GM19328 (cell line): Measurements from ENCODE around the gene ZKSCAN7.
"Not testable (repeated sequence)": the region's sequence is repeated elsewhere in the genome, so short reads cannot be mapped to it uniquely, and the experiment has no call there.

ENCODE experiments used
- ATAC-seq: cut with Tn5 transposase; IDR thresholded peaks from one replicate; pipeline ENCODE4 v1.9.1; 2021; ENCODE audit warnings: mild to moderate bottlenecking, moderate library complexity; ENCODE audit not compliant: unreplicated experiment

ZKSCAN7 gene

DNA sequence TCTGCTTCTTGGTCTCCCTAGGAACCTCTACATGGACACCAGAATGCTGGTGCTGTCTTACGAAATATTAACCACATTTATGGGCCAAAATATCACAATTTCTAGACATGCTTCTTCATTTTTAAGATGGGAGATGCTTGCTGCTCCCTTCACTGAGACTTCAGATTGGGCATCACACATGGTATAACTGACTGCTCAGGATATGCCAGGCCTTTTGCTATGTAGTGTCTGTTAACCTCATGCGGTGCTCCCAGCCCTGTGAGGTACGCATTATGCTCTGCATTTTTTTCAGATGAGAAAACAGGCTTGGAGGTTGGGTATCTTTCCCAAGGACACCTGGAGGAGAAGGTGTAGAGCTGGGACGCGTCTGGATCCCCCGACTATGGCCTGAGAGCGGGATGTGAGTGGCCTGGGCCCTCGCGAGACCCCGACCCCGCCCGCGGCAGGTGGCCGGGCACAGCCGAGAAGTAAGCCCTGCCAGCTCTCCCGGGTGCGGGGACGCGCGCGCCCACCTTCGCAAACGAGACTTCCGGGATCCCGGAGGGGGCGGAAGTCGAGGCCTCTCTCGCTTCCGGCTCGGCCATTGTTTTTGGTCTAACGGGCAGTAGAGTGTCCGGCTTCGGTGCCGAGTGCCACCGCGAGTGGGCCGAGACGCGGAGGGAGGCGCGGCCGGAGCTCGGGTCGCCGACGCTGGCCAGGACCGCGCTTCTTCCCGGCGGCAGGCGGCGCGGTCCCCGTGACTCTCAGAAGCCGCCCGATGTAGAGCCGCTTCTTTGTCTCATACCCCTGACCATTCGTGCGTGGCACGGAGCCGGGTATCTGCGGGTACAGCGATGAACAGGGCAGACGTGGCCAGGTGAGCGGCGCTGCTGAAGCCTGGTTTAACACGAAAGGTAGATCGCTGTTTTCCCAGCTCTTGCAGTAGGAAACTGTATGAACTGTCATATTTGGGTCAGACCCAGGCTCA, at the start of gene ZKSCAN7:
ZKSCAN7 (plus strand) TSS at position 568 of the 967 bp plus-strand sequence. CDS start 1,855 bp downstream, outside the sequence.
- ATAC-seq: peak; percentile 72

DNA sequence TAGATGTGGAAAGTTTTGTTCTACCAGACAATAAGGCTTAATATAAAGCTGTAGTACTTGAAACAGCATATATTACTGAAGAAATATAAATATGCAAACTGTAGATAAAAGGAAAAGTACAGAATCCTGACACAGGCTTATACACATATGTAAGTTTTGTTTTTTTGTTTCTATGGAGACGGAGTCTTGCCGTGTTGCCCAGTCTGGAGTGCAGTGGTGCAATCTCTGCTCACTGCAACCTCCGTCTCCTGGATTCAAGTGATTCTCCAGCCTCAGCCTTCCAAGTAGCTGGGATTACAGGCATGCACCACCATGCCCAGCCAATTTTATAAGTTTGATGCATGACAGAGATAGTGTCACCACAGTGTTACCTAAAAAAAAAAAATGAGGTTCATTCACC, 48.4 kb upstream of the ZKSCAN7 start:
- no peak for ATAC-seq

- ATAC-seq: no peak
These were observed 48.0 kb upstream of the ZKSCAN7 start for GRCh38 chr3:44506961-44507360.

- ATAC-seq: no peak
These were observed 45.5 kb upstream of the ZKSCAN7 start for GRCh38 chr3:44509393-44509921.

DNA sequence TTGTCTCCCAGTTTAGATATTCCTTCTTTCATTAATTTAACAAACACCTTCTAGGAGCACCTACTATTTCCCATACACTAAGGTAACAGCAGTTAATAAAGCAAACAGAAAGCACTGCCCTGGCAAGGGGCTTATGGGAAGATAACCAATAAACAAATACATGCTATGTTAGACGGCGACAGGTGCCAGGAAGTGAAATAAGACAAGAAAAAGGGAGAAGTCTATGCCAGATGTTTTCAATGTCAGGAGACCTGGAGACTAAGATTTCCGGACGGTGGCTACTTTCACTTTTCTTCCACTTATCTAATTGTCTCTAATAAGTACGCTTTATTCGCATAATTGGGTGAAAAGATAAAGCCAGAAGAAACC, 45.0 kb upstream of the ZKSCAN7 start:
- ATAC-seq: peak; percentile 54

GRCh38 chr3:44511238-44511566, 43.8 kb upstream of the ZKSCAN7 start:
- ATAC-seq: no peak

GRCh38 chr3:44513513-44513912, 41.5 kb upstream of the ZKSCAN7 start:
- no peak for ATAC-seq

- no peak for ATAC-seq
These were observed 38.8 kb upstream of the ZKSCAN7 start for GRCh38 chr3:44516230-44516629.

DNA sequence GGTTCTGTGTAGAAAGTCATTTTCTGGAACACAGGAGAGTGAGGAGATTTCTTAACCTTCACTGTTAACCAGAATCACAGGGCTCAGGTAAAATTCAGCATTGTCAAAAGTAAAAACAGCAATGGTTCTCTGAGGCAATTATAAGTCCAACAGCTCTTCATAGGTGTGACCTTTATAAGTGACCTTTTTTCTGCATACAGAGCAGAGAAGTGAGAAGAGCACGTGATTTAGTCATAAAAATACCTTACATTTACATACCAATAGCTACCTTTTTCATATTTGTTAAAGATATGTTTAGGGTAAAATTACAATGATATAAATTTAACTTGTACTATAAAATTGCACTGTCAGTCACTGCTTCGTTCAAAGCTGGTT, 36.2 kb upstream of the ZKSCAN7 start:
- ATAC-seq: no peak

- ATAC-seq: no peak
These were observed 33.3 kb upstream of the ZKSCAN7 start for GRCh38 chr3:44521721-44522120.

DNA sequence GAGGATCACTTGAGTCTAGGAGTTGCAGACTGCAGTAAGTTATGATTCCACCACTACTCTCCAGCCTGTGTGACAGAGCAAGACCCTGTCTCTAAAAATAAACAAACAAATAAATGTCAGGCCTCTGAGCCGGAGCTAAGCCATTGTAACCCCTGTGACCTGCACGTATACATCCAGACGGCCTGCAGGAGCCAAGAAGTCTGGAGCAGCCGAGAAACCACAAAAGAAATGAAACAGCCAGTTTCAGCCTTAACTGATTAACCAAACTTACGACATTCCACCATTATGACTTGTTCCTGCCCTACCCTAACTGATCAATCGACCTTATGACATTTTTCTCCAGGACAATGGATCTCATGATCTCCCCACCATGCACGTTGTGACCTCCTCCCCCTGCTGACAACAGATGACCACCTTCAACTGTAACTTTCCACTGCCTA, 32.5 kb upstream of the ZKSCAN7 start:
- no peak for ATAC-seq

DNA sequence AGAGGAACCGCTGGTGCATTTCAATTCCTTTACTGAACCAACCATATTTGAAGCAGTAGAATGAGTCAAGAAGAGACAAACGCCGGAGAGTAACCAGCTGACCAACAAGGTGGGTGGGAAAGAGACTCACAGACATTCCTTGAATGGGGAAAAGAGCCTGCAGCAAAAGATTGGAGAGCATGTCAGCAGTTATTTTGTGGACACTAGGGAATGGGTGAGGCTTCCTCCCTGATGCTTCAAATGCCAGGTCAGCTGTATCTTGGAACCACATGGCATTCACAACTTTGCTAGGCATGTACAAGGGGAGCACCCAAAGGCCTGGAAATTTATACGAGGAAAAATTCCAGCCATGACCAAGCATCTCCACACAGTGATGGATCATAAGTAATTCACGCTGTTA, 29.9 kb upstream of the ZKSCAN7 start:
- ATAC-seq: no peak

- no peak for ATAC-seq
These were observed 25.1 kb upstream of the ZKSCAN7 start for GRCh38 chr3:44529927-44530326.

GRCh38 chr3:44530911-44531310, 24.1 kb upstream of the ZKSCAN7 start:
- no peak for ATAC-seq

- not testable (repeated sequence) for ATAC-seq
These were observed 20.3 kb upstream of the ZKSCAN7 start for GRCh38 chr3:44534659-44535058.

DNA sequence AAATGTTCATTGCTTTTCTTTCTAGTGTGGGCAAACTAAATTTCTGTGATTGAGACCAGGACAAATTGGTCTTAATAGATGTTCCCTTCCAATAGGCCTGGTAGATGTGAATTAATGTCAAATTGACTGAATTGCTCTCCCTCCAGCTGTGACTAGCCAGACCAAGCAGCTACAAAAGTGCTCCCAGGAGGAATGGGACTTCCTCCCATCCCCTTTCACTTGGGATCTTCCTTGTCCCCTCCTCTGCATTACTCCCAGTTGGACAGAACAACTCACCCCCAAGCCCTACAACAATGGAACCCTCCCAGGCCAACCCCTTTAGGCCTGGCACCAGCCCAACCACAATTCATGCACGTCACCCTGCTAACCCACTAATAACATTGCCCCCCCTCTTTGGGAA, 19.6 kb upstream of the ZKSCAN7 start:
- ATAC-seq: no peak

GRCh38 chr3:44544811-44545210, 10.2 kb upstream of the ZKSCAN7 start:
- not testable (repeated sequence) for ATAC-seq

GRCh38 chr3:44555723-44556122, 730 bp downstream of the ZKSCAN7 start:
- no peak for ATAC-seq

- no peak for ATAC-seq
These were observed 2.1 kb downstream of the ZKSCAN7 start for GRCh38 chr3:44557074-44557473.

GRCh38 chr3:44561076-44561475, 6.1 kb downstream of the ZKSCAN7 start:
- ATAC-seq: no peak

GRCh38 chr3:44562147-44562546, 7.2 kb downstream of the ZKSCAN7 start:
- ATAC-seq: no peak

- ATAC-seq: no peak
These were observed 13.6 kb downstream of the ZKSCAN7 start for GRCh38 chr3:44568561-44568960.
